ENCODE data around the gene UBE4B.

DNA sequence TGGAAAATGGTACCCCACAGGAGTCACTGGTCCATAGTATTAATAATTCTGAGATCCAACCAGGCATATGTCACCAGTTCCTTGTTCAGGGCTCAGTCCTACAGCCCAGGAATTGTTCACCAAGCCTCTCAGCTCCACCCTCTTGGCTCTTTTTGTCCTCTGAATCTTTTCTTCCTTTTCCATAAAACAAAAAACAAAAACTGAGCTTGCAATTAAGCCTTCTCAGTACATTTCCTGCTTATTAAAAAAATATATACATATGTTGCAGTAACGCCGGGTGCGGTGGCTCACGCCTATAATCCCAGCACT, 154.2 kb downstream of the UBE4B start:
- TF ChIP-seq YY1 (IDR thresholded peaks at IDR 0.05; ENCODE audit: borderline replicate concordance in 1 of 3, control insufficient read depth in 1 of 3, extremely low read depth in 1 of 3, insufficient read depth in 3 of 3, insufficient read length in 1 of 3, insufficient replicate concordance in 2 of 3, low read depth in 1 of 3, low read length in 2 of 3) (no peak), ZSCAN32 (CRISPR knock-in tag; IDR thresholded peaks at IDR 0.05) (no peak), FOXM1 (IDR thresholded peaks at IDR 0.05; ENCODE audit: low read depth) (no peak), FOXM1 (CRISPR knock-in tag; IDR thresholded peaks at IDR 0.05; ENCODE audit: low read depth) (no peak), KLF6 (CRISPR knock-in tag; IDR thresholded peaks at IDR 0.05; ENCODE audit: borderline replicate concordance) (no peak), RBBP5 (IDR thresholded peaks at IDR 0.05; ENCODE audit: borderline replicate concordance, insufficient read depth, low read length, poor library complexity, severe bottlenecking) (no peak), BACH1 (tag; IDR thresholded peaks at IDR 0.05) (no peak), E2F8 (IDR thresholded peaks at IDR 0.05; ENCODE audit: low read depth, partially characterized antibody) (no peak), PRPF4 (IDR thresholded peaks at IDR 0.05; ENCODE audit: insufficient read depth, low read depth, low read length, poor library complexity, severe bottlenecking) (no peak), C11orf30 (IDR thresholded peaks at IDR 0.05; ENCODE audit: low read depth) (no peak), HIVEP1 (CRISPR knock-in tag; IDR thresholded peaks at IDR 0.05) (no peak), RAD21 (CRISPR knock-in tag; conservative IDR thresholded peaks at IDR 0.05 in 1 of 2, IDR thresholded peaks at IDR 0.05 in 1 of 2) (no peak), ELF1 (tag; IDR thresholded peaks at IDR 0.05) (no peak), ZNF274 (IDR thresholded peaks at IDR 0.05; ENCODE audit: borderline replicate concordance, low read depth, low read length) (no peak)

Data from K562 (cell line).